BLaER1 (cell line): ENCODE data around the gene CYP1B1.

Source experiments
- H3K27ac ChIP-seq: shearing (Covaris generic); formaldehyde crosslinking; 2 replicates; pipeline ENCODE4 v1.8.1; 2022
- H3K27me3 ChIP-seq: shearing (Covaris generic); formaldehyde crosslinking; 2 replicates; pipeline ENCODE4 v1.8.1; 2022
- H3K36me3 ChIP-seq: shearing (Covaris generic); formaldehyde crosslinking; 2 replicates; pipeline ENCODE4 v1.8.1; 2022
- H3K4me1 ChIP-seq: shearing (Covaris generic); formaldehyde crosslinking; 2 replicates; pipeline ENCODE4 v1.8.1; 2022
- H3K4me2 ChIP-seq: shearing (Covaris generic); formaldehyde crosslinking; 2 replicates; pipeline ENCODE4 v1.8.1; 2022
- H3K4me3 ChIP-seq: shearing (Covaris generic); formaldehyde crosslinking; 2 replicates; pipeline ENCODE4 v1.8.1; 2022
- H3K9ac ChIP-seq: shearing (Covaris generic); formaldehyde crosslinking; 2 replicates; pipeline ENCODE4 v1.8.1; 2022
- H3K9me3 ChIP-seq: shearing (Covaris generic); formaldehyde crosslinking; 2 replicates; pipeline ENCODE4 v1.8.1; 2022
- H4K20me1 ChIP-seq: shearing (Covaris generic); formaldehyde crosslinking; 2 replicates; pipeline ENCODE4 v1.8.1; 2022
- Cebpa-rat ChIP-seq: shearing (Covaris generic); IDR thresholded peaks from 2 replicates; pipeline ENCODE4 v1.8.1; 2022

Gene CYP1B1

DNA sequence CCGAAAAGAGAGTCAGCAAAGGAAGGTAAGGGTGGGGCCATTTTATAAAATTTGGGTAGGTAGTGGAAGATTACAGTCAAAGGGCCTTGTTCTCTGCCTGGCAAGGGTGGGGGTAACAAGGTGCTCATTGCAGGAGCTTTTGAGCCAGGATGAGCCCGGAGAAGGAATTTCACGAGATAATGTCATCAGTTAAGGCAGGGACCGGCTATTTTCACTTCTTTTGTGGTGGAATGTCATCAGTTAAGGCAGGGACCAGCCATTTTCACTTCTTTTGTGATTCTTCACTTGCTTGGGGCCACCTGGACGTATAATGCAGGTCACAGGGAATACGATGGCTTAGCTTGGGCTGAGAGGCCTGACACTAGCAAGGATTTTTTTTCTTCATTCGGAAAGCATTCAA is 58.1 kb downstream of the CYP1B1 start:
- H3K4me1 ChIP-seq = no peaks in the 10 kb centered on the region

More for the DNA sequence above, 58.1 kb downstream of the CYP1B1 start:
- Histone ChIP-seq H3K9me3 (peaks cover 6% of the 10 kb centered on the region; the same call in 1 of the 2 replicates), H3K27ac (no peak overlapping the region), H4K20me1 (no peaks in the 10 kb centered on the region), H3K27me3 (no peaks in the 10 kb centered on the region), H3K36me3 (no peaks in the 10 kb centered on the region), H3K9ac (no peak overlapping the region), H3K4me3 (no peak overlapping the region), H3K4me2 (no peak overlapping the region)
- TF ChIP-seq Cebpa-rat = no peak
